Activated CD8-positive, alpha-beta memory T cell treated with anti-CD3 and anti-CD28 coated beads for 48 hours (primary cell): ENCODE data around the gene ENO4.

Experiments
- DNase-seq, 3 experiments: peaks; one replicate each; pipeline ENCODE4 v3.0.0-alpha.2; 2020; ENCODE audit warnings: low read depth in 2 of 3, low spot score in 2 of 3

ENO4 gene

DNA sequence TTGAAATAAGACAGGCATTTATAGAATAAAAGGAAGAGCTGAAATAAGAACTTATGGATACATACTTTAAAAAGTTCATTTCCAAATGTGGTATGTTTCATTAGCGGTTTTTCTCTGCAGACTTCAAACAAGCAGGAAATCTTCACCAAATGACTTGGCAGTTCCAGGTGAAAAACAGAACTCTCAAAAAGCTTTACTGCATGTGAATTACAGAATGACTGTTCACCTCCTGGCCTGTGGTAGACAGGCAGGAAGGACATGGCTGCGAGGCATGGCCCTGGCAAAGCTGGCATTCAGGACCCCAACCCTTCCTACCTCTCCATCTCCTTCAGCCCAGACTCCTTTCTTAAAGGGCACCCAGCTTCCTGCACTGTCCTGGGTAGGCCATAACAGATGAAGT is 21.2 kb upstream of the ENO4 start:
- no peak for DNase-seq

DNA sequence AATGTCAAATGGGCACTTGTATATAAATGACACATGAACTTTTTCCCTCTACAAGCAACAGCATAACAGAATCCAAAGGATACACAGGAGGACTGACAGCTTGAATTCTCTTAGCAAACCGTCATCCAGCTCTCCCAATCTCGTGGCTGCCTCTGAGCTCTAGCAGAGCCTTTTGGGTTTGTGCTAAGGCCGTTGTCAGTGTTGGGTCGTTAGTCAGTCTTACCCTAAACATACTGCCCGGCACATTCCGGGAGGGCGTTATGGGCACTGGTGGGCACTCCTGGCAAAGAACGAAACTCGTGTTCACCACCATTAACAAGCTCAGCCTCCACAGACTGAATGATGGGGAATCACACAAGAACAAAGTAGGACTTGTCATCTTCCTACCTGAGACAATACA is 19.6 kb upstream of the ENO4 start:
- DNase-seq = no peak

DNA sequence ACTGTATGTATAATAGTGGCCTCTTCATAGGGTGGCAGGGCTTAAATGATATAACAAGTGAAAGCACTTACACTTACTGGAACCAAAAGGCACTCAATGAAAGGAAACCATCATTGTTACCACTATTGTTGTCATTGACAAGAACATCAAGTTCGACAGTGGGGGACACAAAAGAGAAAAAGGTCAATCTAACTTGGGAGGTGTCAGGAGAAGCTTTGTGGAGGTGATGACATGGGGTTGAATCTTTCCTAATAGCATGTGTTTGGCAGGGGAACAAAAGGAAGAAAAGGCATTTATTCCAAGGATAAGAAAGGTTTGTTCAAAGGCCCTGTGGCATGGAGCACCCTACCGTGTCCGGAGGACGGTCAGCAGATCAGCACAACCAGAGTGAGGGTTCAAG is 18.2 kb upstream of the ENO4 start:
- DNase-seq = no peak

DNA sequence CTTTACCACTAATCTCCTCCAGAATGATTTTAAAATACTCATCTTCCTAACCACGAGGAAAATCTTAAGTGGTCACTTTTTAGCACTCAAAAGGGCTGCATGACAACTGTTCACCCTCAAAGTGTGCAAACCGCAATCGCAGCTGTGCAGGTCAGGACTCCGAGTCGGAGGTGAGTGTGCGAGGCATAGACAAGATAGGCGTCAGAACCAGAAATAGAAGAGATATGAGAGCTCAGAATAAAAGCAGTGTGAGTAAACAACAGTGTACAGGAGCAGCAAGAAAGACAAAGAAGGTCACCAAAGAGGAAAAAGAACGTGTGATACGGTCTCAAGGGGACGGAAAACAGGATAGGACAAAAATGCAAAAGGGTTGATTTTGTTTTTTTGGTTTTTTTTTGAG is 17.5 kb upstream of the ENO4 start:
- DNase-seq = no peak

DNA sequence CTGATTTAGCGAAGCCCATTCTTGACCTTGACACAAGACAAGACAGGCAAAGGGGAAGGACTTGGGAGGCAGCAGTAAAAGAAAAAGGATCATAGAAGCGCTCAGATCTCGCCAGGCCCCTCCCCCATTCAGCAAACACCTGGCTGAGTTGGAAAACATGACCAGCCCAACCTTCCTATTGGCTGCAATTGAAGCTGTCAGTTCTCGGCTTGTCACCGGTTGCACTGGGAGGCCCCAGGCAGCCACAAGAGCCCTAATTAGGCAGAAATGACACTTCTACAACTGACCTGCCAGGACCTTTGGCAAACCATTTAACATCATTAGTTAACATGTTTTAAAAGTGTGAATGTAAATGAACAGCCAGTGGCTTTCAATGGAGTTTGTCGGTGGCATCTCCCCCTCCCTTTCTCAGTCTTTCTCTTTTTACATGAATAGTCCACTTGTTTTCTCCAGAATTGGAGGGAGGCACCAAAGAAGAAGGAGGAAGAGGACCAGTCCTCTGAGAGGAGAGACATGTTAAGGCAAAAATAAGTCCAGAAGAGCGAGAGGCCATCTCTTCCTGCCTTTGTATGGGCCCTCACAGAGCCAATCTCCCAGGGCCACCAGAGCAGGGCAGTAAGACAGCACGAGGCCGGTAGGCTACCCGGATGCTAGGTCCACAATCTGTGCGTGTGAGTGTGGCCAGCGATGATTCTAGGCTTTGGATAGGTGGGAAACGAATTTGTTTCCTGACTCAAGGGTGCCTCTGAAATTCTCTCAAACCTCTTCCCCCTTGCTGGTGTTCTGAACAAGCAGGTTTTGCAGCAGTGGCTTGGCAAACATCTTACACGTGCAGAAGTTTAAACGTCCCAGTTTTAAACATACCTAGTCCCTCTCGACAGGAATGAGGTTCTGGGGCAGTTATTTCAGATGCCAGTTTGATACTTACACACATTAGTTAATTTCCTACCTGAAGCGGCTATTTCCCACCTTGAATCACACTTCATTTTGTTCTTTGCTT is 15.0 kb upstream of the ENO4 start:
- no peak for DNase-seq

DNA sequence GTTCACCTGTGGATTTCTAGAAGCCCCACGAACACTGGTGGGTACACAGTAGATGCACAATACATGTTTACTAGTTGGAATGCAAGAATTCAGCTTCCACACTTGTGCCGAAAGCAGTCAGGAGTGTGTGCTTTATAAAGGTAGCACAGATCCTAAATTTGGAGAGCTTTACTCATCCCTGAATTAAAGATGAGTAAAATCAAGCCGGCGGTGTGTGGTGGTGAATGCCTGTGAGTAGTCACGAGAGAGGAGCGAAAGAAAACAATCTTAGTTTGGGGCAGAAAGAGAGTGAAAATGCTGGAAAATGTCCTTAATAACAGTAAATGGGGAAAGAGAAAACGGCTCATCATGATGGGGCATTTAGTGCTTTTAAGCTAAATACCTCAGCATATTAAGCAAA is 13.6 kb upstream of the ENO4 start:
- no peak for DNase-seq

DNA sequence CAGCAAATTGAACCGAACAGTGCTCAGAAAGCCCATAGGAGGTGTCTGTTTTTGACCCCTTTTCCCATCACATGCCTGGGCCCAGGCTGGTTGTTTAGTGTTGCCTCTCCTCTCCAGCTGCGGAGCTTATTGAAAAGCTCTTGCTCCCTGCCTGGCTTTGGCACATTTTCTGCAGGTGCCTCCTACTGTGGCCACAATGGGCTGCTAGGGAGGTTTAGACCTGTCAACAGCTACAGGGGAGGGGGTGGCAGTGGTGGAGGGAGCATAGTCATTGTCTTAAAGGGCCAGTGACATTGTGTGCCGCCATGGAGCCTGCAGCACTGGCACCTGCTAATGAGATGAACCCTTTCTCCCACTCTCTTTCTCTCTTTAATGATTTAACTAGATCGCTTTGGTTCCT is 13.2 kb upstream of the ENO4 start:
- DNase-seq = no peak

DNA sequence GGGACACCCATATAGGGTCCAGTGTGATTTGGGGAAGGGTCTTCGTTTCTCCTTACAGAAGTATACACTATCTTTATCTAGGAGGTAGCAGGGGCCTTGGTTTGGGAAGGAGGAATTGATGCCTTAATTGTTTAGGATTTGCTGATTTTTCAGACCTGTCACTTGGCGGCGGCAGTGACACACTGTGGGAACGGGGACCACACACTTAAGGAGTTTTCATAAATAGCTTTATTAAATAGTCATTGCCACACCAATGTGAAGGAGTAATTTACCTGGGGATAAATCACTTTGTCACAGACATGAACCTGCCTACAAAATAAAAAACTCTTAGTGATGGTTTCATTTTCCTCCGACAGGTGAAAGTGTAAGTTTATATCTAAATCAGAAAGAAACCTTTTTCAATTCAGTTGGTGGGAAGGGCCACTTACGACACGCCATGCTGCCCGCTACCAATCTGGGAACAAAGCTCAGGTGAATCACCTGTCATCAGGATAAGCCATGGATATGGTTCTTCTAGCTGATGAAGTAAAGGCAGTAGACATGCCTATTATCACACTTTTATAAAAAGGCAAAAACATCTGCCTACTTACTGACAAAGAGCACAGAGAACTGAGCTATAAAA is 12.3 kb upstream of the ENO4 start:
- DNase-seq = no peak

DNA sequence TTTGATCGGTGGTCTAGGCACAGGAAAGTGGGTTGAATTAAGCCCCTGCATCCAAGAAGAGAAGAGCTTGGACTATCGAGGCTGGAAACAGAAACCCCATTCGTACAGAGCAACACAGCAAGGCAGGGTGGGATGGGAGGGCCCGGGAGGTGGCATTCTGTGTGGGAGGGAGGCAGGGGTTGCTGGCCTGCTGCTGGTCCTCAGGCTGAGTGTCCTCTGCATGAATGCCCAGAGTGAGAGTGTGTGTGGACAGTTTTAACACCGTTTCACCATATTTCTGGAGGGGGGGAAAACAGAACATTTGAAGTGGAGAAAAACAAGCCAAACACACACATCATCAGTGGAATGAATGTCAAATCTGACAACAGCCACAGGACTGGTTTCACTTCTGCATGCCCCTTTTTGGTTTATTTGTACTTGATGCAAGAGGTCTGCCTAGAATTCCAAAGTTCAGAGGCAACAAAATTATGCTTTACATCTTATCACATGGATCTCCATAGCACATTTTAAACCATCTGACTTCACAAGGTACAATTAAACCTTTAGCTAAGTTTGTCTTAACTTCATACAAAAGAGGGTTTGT is 11.1 kb upstream of the ENO4 start:
- DNase-seq = no peak

DNA sequence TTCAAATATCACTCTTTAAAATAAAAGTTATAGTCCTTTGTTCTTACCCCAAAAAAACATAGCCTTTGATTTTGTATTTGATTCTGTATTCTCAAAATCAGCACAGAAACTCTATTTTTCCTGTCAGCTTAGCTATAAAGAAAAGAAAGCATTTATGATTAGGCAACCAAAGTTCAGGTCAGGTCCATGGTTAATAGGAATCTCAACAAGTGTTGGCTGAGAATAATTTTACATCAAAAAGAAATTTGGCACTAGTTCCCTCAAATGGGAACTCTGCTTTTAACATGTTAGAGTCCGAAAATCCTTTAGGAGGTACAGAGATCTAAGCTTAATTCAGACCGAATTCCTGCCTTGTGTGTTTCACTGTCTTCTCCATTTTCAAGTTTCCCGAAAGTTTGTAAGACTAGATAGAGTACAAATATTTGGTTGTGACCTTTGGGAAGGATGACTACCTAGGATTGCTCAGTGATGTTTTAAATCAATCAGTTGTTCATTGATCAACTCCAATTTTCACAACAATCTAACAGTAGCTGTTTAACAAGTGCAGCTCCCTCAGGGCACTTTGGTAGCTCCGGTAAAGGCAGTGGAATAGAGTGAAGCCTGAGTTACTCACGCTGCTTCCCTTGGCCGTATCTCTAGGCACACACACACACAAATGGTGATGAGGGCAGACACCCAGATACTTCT is 8.8 kb upstream of the ENO4 start:
- DNase-seq = no peak

DNA sequence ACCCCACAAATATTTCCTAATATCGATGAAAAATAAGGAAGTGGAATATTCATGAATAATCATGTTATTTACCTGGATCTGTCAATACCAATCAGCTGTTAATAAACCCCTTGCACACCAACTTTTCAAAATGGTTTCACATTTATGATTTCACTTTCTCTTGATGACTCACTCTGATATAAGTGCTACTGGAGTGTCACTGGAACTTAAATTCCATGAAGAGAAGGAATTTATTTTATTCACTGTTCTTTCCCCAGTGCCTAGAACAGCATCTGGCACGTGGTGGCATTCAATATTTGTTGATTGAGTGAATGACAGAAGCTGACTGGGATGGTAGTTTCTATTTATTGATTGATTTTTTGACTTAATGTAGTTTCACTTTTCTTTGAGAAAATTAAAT is 3.5 kb upstream of the ENO4 start:
- DNase-seq = no peak

DNA sequence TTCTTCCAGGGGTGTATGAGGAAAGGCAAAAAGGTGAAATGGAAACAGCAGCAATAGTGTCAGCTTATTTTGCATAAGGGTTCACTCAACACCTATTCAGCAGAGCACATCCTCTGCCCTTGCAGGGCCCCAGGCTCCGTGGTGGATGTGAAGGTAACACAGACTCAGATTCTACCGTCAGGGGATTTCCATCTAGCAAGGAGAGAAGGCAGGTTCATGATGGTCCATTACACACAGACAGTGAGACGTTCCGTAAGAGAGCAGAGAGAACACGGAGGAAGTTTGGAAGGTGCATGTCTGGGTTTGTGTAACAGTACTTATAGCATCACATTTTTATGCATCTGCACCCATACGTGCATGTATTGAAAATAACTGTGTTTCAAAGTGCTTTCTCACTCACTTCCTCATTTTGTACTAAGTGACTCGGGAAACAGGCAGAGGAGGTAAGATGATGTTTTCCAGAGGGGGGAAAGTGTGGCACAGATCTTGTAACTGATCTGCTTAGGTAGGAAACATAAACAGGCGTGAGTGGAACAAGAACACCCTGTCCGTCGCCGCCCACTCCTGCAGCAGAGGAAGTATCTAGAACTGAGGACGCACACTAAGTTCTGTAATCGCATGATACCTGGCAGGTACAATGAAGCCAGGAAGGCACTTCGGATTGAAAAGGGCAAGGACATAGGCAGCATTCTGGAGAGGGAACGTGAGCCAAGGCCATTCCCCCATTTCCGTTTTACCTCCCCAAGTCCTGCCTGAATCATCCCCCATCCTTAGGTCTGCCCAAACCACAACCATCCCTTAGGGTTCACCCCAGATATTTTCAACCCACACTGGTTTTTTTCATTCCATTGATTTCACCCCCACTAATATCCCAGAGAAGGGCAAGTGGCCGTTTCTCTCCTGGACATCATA is 1.0 kb upstream of the ENO4 start:
- DNase-seq = no peak

DNA sequence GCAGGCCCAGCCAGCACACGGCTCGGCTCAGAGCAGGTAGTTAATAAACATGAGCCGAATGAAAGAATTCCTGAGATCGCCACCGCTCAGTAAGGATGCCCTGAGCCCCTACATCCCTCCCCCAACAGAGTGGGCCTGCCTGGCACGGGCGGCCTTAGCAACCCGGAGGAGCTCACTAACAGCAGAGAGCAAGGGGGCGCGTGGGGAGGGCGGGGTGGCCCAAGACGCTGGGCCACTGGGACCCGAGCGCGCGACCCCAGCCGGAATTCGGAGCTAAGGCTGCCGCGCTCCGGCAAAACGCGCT is 403 bp upstream of the ENO4 start:
- DNase-seq = no peak

DNA sequence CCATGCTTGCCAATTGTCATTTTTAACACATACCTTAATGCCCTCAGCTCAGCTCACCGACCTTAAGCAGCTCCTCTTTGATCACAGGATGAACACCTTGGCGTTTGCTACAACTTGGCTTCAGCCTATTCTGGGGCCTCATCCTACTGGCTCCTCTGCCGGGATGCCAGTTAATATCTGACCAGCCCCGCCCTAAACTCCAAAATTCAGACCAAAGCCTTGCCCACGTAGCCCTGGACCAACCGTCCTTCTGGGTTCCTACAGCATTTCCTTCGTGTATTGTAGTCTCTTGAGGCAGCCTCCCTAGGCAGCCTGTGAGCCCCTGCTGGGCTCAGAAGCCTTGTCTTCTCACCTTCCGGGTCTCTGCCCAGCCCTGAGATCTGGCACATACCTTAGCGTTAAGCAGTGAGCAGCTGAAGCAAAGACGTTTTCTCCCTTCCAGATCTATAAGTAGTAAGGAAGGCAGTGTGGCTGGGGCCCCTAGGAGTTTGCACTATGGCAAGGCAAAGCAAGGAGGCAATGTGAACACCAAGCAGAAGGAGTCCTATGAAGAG is 836 bp downstream of the ENO4 start:
- no peak for DNase-seq

DNA sequence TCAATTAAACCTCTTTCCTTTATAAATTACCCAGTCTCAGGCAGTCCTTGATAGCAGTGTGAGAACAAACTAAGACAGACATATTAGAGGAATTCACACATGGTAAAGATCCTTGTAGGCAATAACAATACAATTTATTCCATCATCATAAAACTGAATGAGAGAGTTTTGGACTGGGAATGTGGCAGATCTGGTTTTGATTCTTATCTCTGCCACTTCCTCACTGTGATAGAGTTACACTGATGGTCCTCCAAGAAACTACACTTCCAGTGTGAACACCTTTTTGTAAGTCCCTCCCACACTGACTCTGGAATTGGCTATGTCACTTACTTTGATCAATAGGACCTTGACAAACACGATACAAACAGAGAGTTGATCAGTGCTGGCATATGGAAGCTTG is 2.9 kb downstream of the ENO4 start:
- no peak for DNase-seq

DNA sequence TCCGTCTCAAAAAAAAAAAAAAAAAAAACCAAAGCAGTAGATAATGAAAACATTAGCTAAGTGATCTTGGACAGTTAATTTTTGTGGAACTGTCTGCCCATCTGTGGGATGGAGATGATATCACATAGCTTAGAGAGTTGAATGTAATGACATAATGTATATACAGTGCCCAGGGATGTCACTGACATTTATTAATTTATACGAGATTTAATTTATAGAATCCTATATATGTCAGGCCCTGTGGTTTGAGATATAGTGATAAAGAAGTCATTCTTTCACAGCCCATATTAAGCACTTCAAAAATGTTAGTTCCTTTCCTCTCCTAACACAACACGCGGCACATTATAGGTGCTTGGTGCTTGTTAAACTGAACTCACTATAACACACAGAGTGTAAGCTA is 4.0 kb downstream of the ENO4 start:
- no peak for DNase-seq

DNA sequence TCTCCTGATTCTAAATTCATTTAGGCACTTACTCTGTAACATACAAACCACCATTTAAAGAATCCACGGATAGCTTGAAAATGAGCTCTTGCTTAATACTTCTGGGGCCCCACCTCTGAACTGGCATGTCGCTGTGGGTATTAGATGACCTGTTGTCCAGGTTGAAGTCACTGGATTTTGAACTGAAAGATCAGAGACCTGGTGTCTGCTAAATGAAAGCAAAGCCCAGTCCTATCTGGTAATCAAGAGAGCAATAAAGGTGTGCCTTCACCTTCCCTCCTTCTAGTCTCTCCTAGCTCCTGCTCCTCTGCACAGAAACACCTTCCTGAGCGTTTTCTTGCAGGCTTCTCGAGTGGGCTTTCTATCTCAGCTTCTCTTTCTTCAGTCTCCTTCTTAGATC is 4.4 kb downstream of the ENO4 start:
- DNase-seq = no peak

DNA sequence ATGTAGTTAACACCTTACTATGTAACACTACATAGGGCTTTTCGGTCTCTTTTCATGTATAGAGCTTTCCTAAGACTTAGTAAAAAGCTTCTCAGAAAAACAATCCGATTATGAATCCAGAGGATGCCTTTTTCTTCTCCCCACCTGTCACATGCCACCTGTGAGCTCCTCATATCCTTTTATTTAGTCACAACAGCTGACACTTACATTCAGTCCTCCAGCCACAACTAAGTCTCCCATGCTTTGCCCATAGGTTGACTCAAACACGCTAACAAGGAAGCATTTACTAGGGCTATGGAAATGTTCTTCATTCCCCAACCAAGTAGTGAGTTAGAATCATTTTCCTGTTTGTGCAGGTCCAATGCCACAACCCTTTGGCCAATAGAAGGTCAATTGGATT is 7.9 kb downstream of the ENO4 start:
- DNase-seq = no peak

DNA sequence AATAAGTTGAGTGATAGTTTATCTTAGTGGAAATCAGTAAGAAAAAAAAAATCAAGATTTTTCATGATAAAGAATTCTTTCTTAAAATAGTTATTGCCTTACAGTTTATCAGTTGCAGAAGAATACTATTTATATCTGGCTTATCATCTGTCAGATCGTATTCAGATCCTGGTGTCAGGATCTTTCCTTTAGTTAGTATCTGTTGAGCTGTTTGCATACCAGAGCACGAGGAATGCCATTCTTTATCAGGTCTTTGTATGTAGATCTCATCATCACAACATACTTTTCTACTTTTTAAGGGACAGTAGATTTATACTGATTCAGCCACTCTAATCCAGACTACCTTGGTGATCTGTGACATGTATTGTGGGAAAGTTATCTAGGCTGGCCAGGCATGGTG is 12.5 kb downstream of the ENO4 start:
- DNase-seq = no peak

DNA sequence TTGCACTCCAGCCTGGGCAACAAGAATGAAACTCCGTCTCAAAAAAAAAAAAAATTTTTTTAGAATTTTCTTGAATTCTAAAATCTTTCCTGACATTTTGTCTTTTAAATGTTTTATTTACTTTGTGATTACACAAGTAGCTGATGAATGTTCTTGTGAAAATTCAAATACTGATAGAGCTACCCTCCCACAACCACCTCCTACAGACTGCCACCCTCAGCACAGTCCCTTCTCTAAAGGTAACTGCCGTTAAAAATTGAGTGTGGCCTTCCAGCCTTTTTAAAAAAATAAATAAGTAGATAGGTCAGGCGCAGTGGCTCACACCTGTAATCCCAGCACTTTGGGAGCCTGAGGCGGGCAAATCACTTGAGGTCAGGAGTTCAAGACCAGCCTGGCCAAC is 15.1 kb downstream of the ENO4 start:
- DNase-seq = no peak

DNA sequence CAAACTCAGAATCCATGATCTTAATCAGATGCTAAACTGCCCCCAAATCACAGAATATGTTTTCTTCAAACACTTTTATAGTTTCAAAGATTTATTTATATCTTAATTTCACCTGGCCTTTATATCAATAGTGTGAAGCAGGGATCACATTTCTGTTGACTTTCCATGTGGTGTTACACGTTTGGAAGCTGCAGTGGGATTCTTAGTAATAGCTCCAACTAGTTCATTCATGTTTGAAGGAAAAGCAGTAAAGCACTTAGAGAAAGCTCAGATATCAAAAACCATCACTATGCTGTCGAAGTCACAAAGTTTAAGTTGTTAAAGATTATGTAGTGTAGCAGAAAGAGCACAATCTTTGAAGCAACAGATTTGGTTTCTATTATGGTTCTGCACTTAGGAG is 16.8 kb downstream of the ENO4 start:
- no peak for DNase-seq
